KOPT-K1 (cell line): ENCODE results near the gene TOX2.

Experiments used
- H3K27ac ChIP-seq: fragments of 200-600 bp; sonication (generic); 2 replicates; pipeline ENCODE4 v1.5.1; 2016; ENCODE audit warnings: antibody characterized with exemption, mild to moderate bottlenecking, low read depth, low read length; ENCODE audit not compliant: poor library complexity, severe bottlenecking
- H3K36me3 ChIP-seq: fragments of 200-600 bp; sonication (generic); 2 replicates; pipeline ENCODE4 v1.5.1; 2017; ENCODE audit warnings: antibody characterized with exemption, mild to moderate bottlenecking, low read length, moderate library complexity; ENCODE audit not compliant: insufficient read depth
- H3K9me3 ChIP-seq: fragments of 200-600 bp; sonication (generic); 2 replicates; pipeline ENCODE4 v1.5.1; 2017; ENCODE audit warnings: antibody characterized with exemption, low read length, mild to moderate bottlenecking; ENCODE audit not compliant: insufficient read depth, poor library complexity, severe bottlenecking

Gene TOX2

DNA sequence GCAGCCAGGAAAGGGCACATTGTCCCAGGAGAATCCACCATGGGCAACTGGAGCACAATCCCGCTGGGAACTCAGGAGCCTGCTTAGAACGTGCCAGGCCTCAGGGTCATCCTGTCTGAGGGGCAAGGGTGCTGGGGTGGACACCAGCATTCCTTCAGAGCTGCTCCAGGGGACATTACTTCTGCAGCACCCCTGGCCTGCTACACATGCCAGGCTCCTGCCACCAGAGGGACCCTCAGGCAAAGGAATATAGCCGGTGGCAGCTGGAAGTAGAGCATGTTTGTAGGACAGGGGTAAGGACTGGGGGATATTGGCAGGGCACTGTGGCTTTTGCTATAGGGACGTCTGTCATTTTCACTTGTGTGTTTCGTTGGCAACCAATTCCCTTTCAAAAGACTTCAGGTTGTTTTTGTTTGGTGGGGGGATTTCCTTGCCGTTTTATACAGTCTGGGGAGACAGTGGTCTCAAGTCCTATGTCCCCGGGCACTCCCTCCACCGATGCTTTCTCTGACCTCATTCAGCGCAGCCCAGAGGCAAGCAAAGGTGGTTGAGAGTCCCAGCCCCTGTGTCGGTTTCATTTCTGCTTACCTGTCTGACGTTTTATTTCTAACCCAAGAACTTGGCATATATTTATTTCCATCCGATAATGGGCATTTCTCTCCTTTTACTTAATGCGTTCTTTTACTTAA lies 141.5 kb downstream of the TOX2 start:
- Histone ChIP-seq H3K9me3 (peaks cover 3% of the 10 kb centered on the region), H3K36me3 (no peaks in the 10 kb centered on the region), H3K27ac (no peak overlapping the region)

- Histone ChIP-seq H3K27ac (no peak overlapping the region), H3K9me3 (peaks cover 3% of the 10 kb centered on the region), H3K36me3 (no peaks in the 10 kb centered on the region)
Measured at GRCh38 chr20:44057698-44058675, 143.3 kb downstream of the TOX2 start.

GRCh38 chr20:44064501-44065400 lies 150.1 kb downstream of the TOX2 start:
- no peaks in the 10 kb centered on the region for H3K9me3 ChIP-seq
- H3K36me3 ChIP-seq = no peaks in the 10 kb centered on the region
- no peak overlapping the region for H3K27ac ChIP-seq

- Histone ChIP-seq H3K27ac (no peak overlapping the region), H3K9me3 (no peaks in the 10 kb centered on the region), H3K36me3 (no peaks in the 10 kb centered on the region)
Measured at GRCh38 chr20:44065401-44066340, 151.0 kb downstream of the TOX2 start.

- H3K36me3 ChIP-seq = no peaks in the 10 kb centered on the region
- H3K27ac ChIP-seq = no peak overlapping the region
- no peaks in the 10 kb centered on the region for H3K9me3 ChIP-seq
Measured at GRCh38 chr20:44066645-44067606, 152.3 kb downstream of the TOX2 start.

GRCh38 chr20:44067650-44068081 lies 153.0 kb downstream of the TOX2 start:
- Histone ChIP-seq H3K9me3 (no peaks in the 10 kb centered on the region), H3K36me3 (no peaks in the 10 kb centered on the region), H3K27ac (no peak overlapping the region)

DNA sequence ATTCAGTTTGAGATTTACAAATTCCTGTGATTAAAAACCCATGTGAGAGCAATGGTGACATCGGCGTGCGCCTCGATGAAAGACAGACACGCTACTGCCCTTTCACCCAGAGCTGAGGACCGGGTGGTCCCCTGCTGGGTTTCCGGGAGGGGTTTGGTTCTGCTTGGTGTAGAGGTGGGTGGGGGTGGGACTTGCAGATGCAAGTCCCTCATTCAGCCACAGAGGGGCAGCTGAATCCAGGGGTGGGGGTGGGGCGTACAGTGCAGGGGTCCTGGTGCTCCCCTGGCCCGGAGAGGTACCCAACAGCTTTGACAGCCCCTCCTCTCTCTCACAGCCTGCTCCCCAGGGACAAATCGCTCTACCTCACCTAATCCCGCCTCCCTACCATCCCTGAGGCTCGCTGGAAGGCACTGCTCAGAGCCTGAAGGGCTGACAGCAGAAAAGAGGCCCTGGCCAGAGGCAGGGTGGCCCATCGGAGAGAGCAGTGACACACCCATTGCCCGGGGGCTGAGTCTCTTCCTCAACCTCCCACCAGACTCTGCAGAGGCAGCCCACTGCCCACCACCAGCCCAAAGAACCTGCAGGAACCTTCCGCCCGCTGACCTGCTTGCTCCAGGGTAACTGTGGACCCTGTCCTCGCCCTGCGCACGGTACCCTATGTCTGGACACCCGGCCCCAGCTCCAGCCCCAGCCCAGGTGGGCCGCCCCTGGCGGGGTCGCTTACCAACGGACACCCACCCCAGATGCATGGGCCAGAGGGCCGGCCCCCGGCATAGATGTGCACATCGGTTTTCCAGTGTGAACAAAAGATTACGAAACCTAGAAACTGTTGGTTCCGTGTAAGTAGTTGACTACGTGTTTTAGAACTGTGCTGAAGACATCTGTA lies 153.9 kb downstream of the TOX2 start:
- Histone ChIP-seq H3K9me3 (no peaks in the 10 kb centered on the region), H3K36me3 (no peaks in the 10 kb centered on the region), H3K27ac (peak overlapping the region; percentile 5)

- peak overlapping the region; percentile 28 for H3K27ac ChIP-seq
- H3K36me3 ChIP-seq = no peaks in the 10 kb centered on the region
- H3K9me3 ChIP-seq = no peaks in the 10 kb centered on the region
Measured at GRCh38 chr20:44069203-44070011, 154.8 kb downstream of the TOX2 start.

DNA sequence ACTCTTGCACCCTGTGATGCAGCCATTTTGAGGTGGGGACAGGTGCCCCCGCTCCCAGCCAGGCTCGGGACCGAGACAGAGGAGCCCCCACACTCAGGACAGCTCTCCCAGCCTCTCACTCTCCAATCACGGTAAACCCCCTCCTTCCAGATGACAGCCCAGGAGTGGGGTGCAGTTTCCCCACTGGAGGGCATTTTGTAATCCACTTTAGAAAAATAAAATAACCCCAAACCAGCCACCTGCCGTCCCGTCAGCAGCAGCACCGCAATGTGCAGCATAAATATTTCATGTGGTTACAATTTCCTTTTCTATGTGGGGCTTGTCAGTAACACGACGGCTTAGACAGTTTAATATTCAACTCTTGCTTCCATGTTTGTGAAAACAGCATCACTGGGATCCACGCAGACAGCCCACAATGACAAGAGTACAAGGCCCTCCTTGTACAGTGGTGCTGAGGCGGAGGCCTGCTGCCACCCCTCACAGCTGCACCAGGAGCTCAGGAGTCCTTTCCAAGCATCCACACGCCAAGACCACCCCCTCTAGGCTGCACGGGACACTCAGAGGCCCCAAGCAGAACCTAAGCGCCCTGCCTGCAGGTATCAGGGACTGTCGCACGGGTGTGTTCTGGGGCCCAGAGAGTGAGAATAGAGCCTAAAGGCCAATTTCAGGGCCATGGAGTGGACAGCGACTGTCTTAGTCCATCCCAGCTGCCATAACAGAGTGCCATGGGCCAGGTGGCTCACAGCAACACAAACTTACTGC lies 155.7 kb downstream of the TOX2 start:
- no peaks in the 10 kb centered on the region for H3K9me3 ChIP-seq
- peak overlapping the region; percentile 43 for H3K27ac ChIP-seq
- H3K36me3 ChIP-seq = no peaks in the 10 kb centered on the region

DNA sequence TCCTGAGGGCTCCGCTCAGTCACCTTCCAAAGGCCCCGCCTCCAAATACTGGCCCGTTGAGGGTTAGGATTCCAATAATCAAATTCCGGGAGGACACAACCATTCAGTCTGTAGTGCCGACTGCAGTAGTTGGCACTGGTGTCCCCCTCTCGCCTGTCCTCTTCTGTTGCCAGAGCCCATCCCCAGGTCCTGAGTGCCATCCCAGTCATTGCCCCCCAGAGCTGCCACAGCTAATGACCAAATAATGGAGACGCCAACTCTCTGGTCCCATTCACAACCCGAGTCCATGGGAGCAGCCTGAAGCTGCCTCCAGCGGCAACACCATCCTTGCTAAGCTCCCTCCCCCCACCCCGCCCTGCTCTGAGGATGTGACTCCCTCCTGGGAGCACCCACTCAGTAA lies 156.4 kb downstream of the TOX2 start:
- Histone ChIP-seq H3K9me3 (no peaks in the 10 kb centered on the region), H3K36me3 (no peaks in the 10 kb centered on the region), H3K27ac (peak overlapping the region; percentile 43)

GRCh38 chr20:44071526-44072111 lies 157.0 kb downstream of the TOX2 start:
- H3K27ac ChIP-seq = no peak overlapping the region
- no peaks in the 10 kb centered on the region for H3K9me3 ChIP-seq
- no peaks in the 10 kb centered on the region for H3K36me3 ChIP-seq
